CD4-positive, alpha-beta T cell (primary cell): Measurements from ENCODE around the gene SHF. TPM values are rescaled to one million over a fixed set of nuclear protein-coding genes. Genes with fewer than 3 reads are reported as not detected.

Experiments
- ATAC-seq: fragments of 200-7000 bp; cut with Tn5 transposase; one replicate; pipeline ENCODE4 v1.10.0; 2022; ENCODE audit warnings: mild to moderate bottlenecking; ENCODE audit not compliant: poor library complexity
- CTCF ChIA-PET: fragments of 350-600 bp; sonication (Branson Sonifier 250); formaldehyde crosslinking; loops from one replicate; lab custom pipeline; 2021; ENCODE audit warnings: antibody characterized with exemption, inconsistent platforms; lab: Charles Lee
- POLR2A ChIA-PET: fragments of 350-600 bp; sonication (Branson Sonifier 250); formaldehyde crosslinking; loops from one replicate; lab custom pipeline; 2021; ENCODE audit warnings: antibody characterized with exemption, inconsistent platforms; lab: Charles Lee
- DNase-seq, 14 experiments: peaks; one replicate each; pipeline ENCODE4 v3.0.0-alpha.2; 2013 to 2020; ENCODE audit warnings: mixed read lengths in 2 of 14
- H3K27ac ChIP-seq, 2 donors: one replicate each; pipeline versions ENCODE4 v1.5.1 to v1.7.0; 2013; ENCODE audit warnings: low read length in 2 of 2, low read depth in 1 of 2, mild to moderate bottlenecking in 1 of 2
- H3K27me3 ChIP-seq, 2 experiments: 1 replicate in 1 of 2; 2 replicates in 1 of 2; pipeline versions ENCODE4 v1.6.1 to v1.7.0; 2013; ENCODE audit warnings: low read length in 2 of 2, control low read depth in 1 of 2, mild to moderate bottlenecking in 1 of 2, moderate library complexity in 1 of 2; ENCODE audit not compliant: insufficient read depth in 2 of 2, control insufficient read depth in 1 of 2
- H3K36me3 ChIP-seq: one replicate; pipeline ENCODE4 v1.6.1; 2013; ENCODE audit warnings: low read length, control low read depth; ENCODE audit not compliant: insufficient read depth
- H3K4me1 ChIP-seq: one replicate; pipeline ENCODE4 v1.6.1; 2013; ENCODE audit warnings: low read length, control low read depth; ENCODE audit not compliant: insufficient read depth
- H3K4me3 ChIP-seq: one replicate; pipeline ENCODE4 v1.5.1; 2013; ENCODE audit warnings: mild to moderate bottlenecking, low read length, moderate library complexity
- H3K9me3 ChIP-seq, 2 experiments: 1 replicate in 1 of 2; 2 replicates in 1 of 2; pipeline versions ENCODE4 v1.6.1 to v1.7.0; 2013; ENCODE audit warnings: low read length in 2 of 2, mild to moderate bottlenecking in 2 of 2, control low read depth in 1 of 2, moderate library complexity in 1 of 2; ENCODE audit not compliant: control insufficient read depth in 1 of 2, insufficient read depth in 1 of 2
- H3K27ac Mint-ChIP-seq: one replicate; pipeline ENCODE4 v1.8.0; 2020; ENCODE audit warnings: mixed read lengths
- H3K27me3 Mint-ChIP-seq: one replicate; pipeline ENCODE4 v1.8.0; 2021; ENCODE audit warnings: mixed read lengths
- H3K36me3 Mint-ChIP-seq: one replicate; pipeline ENCODE4 v1.8.0; 2021; ENCODE audit warnings: low read depth, mixed read lengths
- H3K4me1 Mint-ChIP-seq: one replicate; pipeline ENCODE4 v1.8.0; 2021; ENCODE audit warnings: low read depth, mixed read lengths
- H3K4me3 Mint-ChIP-seq: one replicate; pipeline ENCODE4 v1.8.0; 2020; ENCODE audit warnings: mild to moderate bottlenecking, mixed read lengths
- H3K9me3 Mint-ChIP-seq: one replicate; pipeline ENCODE4 v1.8.0; 2020; ENCODE audit warnings: mixed read lengths
- intact Hi-C, 2 experiments: fragments of 100-400 bp; cut with DNase I in 1 of 2; cut with micrococcal nuclease in 1 of 2; formaldehyde crosslinking; loops; one replicate each; pipeline versions ENCODE4 v1.15.1 to v1.9.0; 2023 to 2025; cut with DNase I, micrococcal nuclease
- total RNA-seq, 174 experiments: library from RNA in 2 of 174; stranded (reverse) in 2 of 174; gene quantifications; one replicate each; pipeline ENCODE4 v1.2.3 and lab custom pipeline; 2021 to 2026
- TF ChIP-seq, protein P1 (sequence below): fragments of 200-600 bp; IDR thresholded peaks from one replicate; pipeline ENCODE4 v1.8.0; 2022; ENCODE audit warnings: antibody characterized with exemption, mild to moderate bottlenecking

Gene SHF
- total RNA-seq, 2 experiments from 2014 or later: 3.7 to 3.9 TPM

DNA sequence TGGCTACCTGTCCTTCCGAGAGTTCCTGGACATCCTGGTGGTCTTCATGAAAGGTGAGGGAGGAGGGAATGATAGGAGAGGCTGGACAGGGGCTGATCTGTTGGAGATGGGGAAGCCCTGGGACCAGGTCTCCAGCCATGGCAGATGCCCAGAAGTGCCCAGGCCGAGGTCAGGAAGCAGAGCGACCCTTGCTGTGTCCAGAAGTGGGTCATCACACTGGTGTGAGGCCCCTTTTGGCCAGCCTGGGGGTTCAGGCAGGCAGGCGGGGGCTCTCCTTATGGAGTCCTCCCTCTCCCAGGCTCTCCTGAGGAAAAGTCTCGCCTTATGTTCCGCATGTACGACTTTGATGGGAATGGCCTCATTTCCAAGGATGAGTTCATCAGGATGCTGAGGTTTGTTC is 40.2 kb downstream of the SHF start:
- DNase-seq (no peak), ATAC-seq (no peak)
- Histone ChIP-seq H3K9me3 (no peaks in the 10 kb centered on the region), H3K4me3 (no peak overlapping the region), H3K36me3 (no peaks in the 10 kb centered on the region), H3K4me1 (no peaks in the 10 kb centered on the region), H3K27me3 (no peaks in the 10 kb centered on the region), H3K27ac (no peak overlapping the region)
- POLR2A ChIA-PET: no interaction called here
- TF ChIP-seq, protein P1, sequence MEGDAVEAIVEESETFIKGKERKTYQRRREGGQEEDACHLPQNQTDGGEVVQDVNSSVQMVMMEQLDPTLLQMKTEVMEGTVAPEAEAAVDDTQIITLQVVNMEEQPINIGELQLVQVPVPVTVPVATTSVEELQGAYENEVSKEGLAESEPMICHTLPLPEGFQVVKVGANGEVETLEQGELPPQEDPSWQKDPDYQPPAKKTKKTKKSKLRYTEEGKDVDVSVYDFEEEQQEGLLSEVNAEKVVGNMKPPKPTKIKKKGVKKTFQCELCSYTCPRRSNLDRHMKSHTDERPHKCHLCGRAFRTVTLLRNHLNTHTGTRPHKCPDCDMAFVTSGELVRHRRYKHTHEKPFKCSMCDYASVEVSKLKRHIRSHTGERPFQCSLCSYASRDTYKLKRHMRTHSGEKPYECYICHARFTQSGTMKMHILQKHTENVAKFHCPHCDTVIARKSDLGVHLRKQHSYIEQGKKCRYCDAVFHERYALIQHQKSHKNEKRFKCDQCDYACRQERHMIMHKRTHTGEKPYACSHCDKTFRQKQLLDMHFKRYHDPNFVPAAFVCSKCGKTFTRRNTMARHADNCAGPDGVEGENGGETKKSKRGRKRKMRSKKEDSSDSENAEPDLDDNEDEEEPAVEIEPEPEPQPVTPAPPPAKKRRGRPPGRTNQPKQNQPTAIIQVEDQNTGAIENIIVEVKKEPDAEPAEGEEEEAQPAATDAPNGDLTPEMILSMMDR: no peak
- intact Hi-C loops: no loop called here
- Mint-ChIP-seq H3K36me3 (no peaks in the 10 kb centered on the region), H3K4me1 (no peaks in the 10 kb centered on the region), H3K9me3 (no peaks in the 10 kb centered on the region), H3K27ac (no peak overlapping the region), H3K27me3 (no peaks in the 10 kb centered on the region), H3K4me3 (no peak overlapping the region)
- CTCF ChIA-PET: interaction anchor here (0.9 kb wide), 1 partner anchor 21 kb away, joined by 3 read pairs; no protein-coding TSS in a partner anchor

DNA sequence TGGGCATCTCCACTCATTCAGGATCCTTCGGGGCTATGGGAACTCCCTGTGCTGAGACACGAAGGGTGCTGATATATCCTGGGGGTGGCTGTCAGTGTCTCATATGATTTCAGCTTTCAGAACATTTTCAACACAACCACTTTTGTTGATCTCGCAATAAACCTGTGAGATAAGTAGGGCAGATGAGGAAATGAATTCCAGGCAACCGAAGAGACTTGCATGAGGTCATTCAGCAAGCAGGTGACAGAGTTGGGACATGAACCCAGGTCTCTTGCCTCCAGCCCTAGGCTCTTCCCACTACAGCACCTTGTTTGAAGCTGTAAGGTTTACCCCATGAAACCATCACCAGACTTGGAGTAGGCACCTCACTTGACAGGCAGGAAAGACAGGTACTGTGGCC is 41.4 kb downstream of the SHF start:
- H3K27me3 Mint-ChIP-seq: no peaks in the 10 kb centered on the region
- H3K36me3 ChIP-seq: no peaks in the 10 kb centered on the region
- POLR2A ChIA-PET: no interaction called here
- H3K27ac Mint-ChIP-seq: no peak overlapping the region
- no peaks in the 10 kb centered on the region for H3K36me3 Mint-ChIP-seq
- H3K4me1 Mint-ChIP-seq: no peaks in the 10 kb centered on the region
- H3K9me3 ChIP-seq: no peaks in the 10 kb centered on the region
- H3K27ac ChIP-seq: no peak overlapping the region
- TF ChIP-seq, protein P1: no peak
- intact Hi-C loops: no loop called here
- ATAC-seq: no peak
- H3K4me3 ChIP-seq: no peak overlapping the region
- no peaks in the 10 kb centered on the region for H3K27me3 ChIP-seq
- CTCF ChIA-PET: no interaction called here
- no peaks in the 10 kb centered on the region for H3K4me1 ChIP-seq
- no peak overlapping the region for H3K4me3 Mint-ChIP-seq
- no peak for DNase-seq
- no peaks in the 10 kb centered on the region for H3K9me3 Mint-ChIP-seq

DNA sequence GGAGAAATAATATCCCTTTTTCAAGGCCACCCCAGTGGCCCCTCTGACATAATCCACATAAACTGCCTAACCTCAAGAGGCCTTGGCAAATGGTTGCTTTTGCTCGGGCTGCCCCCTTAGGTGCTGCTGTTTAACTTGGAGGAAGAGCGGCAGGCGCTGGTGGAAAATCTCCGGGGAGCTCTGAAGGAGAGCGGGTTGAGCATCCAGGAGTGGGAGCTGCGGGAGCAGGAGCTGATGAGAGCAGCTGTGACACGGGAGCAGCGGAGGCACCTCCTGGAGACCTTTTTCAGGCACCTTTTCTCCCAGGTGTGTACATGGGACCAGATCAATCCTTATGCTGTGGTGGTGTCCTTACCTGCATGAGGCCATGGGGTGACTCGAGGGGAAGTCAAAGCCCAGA is 43.0 kb downstream of the SHF start:
- H3K4me3 ChIP-seq: no peak overlapping the region
- DNase-seq (no peak), ATAC-seq (no peak)
- POLR2A ChIA-PET: no interaction called here
- H3K27ac ChIP-seq: no peak overlapping the region
- H3K4me3 Mint-ChIP-seq: no peak overlapping the region
- H3K9me3 Mint-ChIP-seq: no peaks in the 10 kb centered on the region
- intact Hi-C loops: no loop called here
- H3K36me3 Mint-ChIP-seq: no peaks in the 10 kb centered on the region
- H3K4me1 ChIP-seq: no peaks in the 10 kb centered on the region
- peaks cover 0 to 2% of the 10 kb centered on the region in 2 experiments for H3K27me3 ChIP-seq
- no peaks in the 10 kb centered on the region for H3K36me3 ChIP-seq
- H3K27me3 Mint-ChIP-seq: no peaks in the 10 kb centered on the region
- no peaks in the 10 kb centered on the region for H3K4me1 Mint-ChIP-seq
- CTCF ChIA-PET: no interaction called here
- TF ChIP-seq, protein P1: no peak
- no peak overlapping the region for H3K27ac Mint-ChIP-seq
- no peaks in the 10 kb centered on the region for H3K9me3 ChIP-seq
